ENCODE data around the gene MPEG1.
A peak's percentile ranks its signal among the peaks of the same experiment; 100 is the strongest.

Gene MPEG1

GRCh38 chr11:59218893-59219292 lies 6.2 kb upstream of the MPEG1 start:
- no peak overlapping the region for H3K4me3 ChIP-seq (ENCODE audit: low read depth, low read length)
- no peak for TF ChIP-seq CTCF (IDR thresholded peaks at IDR 0.05; ENCODE audit: insufficient read depth, low read depth, low read length, missing control alignments)
- no peak for DNase-seq (ENCODE audit: low read depth)

DNA sequence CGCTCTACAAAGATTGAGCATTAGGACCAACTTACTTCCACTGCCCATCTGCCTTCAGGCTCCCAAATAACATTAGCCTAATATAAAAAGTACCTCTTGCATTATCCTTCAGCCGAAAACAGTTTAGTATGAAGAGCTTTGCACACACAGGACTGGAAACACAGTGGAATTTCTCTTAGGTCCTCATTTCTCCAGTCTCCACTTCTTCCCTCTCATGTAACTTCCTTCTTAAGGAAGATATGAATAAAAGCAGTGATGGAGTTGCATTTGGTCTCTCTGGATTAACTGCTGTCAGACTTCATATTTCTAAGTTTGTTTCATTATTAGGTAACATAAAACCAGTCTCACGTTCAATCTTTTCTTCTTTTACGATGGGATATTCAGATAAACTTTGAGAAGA lies 5.6 kb upstream of the MPEG1 start:
- DNase-seq (ENCODE audit: low read depth) = no peak
- no peak for TF ChIP-seq CTCF (IDR thresholded peaks at IDR 0.05; ENCODE audit: insufficient read depth, low read depth, low read length, missing control alignments)
- H3K4me3 ChIP-seq (ENCODE audit: low read depth, low read length) = no peak overlapping the region

GRCh38 chr11:59216641-59217564 lies 4.2 kb upstream of the MPEG1 start:
- DNase-seq (ENCODE audit: low read depth) = peak; percentile 97

DNA sequence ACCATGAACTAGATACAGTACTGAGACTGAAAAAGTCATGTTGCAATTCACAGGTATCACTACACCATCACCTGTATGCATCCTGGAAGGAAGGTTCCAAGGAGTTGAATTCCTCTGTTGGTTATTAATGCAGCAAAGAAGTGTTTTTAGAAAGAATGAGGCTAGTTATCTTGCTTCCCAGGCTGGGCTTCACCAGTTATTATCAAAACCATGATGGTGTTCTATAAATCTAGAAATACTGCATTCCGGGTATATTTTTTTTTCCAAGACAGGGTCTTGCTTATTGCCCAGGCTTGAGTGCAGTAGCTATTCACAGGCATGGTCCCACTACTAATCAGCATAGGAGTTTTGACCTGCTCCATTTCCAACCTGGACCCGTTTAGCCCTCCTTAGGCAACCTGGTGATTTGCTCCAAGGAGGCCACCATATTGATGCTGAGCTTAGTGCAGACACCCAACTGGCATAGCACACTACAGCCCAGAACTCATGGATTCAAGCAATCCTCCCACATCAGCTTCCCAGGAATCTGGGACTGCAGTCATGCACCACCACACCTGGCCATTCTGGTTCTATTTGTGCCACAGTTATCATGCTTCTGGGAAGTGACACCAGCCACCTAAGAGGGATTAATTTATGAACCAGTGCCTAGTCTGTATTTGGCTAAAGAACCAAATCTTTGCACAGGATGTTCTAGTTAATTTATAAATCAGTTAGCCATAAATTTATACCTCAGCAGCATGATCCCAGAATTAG lies 1.6 kb upstream of the MPEG1 start:
- TF ChIP-seq CTCF (IDR thresholded peaks at IDR 0.05; ENCODE audit: insufficient read depth, low read depth, low read length, missing control alignments) = no peak
- no peak for DNase-seq (ENCODE audit: low read depth)
- no peak overlapping the region for H3K4me3 ChIP-seq (ENCODE audit: low read depth, low read length)

More at GRCh38 chr11:59216641-59217564, 4.2 kb upstream of the MPEG1 start:
- no peak overlapping the region for H3K4me3 ChIP-seq (ENCODE audit: low read depth, low read length)
- no peak for TF ChIP-seq CTCF (IDR thresholded peaks at IDR 0.05; ENCODE audit: insufficient read depth, low read depth, low read length, missing control alignments)

- DNase-seq (ENCODE audit: low read depth) = no peak
- TF ChIP-seq CTCF (IDR thresholded peaks at IDR 0.05; ENCODE audit: insufficient read depth, low read depth, low read length, missing control alignments) = no peak
- no peak overlapping the region for H3K4me3 ChIP-seq (ENCODE audit: low read depth, low read length)
These were observed 505 bp downstream of the MPEG1 start for GRCh38 chr11:59212222-59212621.

GRCh38 chr11:59208956-59209355 lies 3.8 kb downstream of the MPEG1 start:
- peak; percentile 27 for DNase-seq (ENCODE audit: low read depth)
- TF ChIP-seq CTCF (IDR thresholded peaks at IDR 0.05; ENCODE audit: insufficient read depth, low read depth, low read length, missing control alignments) = no peak
- H3K4me3 ChIP-seq (ENCODE audit: low read depth, low read length) = no peak overlapping the region
